Measurements from ENCODE around the gene RBBP5. TPM values are rescaled to one million over a fixed set of nuclear protein-coding genes. Genes with fewer than 3 reads are reported as not detected.
A peak's percentile ranks its signal among the peaks of the same experiment; 100 is the strongest.

The RBBP5 gene
- total RNA-seq, 1 donor from 2014 or later = 23.4 TPM

- DNase-seq (ENCODE audit: low read depth) (no peak), FAIRE-seq (no peak)
- no peak for TF ChIP-seq CTCF (IDR thresholded peaks at IDR 0.05; ENCODE audit: insufficient read depth, low read length, severe bottlenecking)
- H3K27me3 ChIP-seq (ENCODE audit: control insufficient read depth, insufficient read depth, low read length) = peaks cover 3% of the 10 kb centered on the region
- H3K36me3 ChIP-seq (ENCODE audit: control insufficient read depth, insufficient read depth, low read length) = no peaks in the 10 kb centered on the region
- no peak overlapping the region for H3K4me3 ChIP-seq (ENCODE audit: low read depth, low read length)
Observed at GRCh38 chr1:205068457-205069040, 53.2 kb downstream of the RBBP5 start.

- DNase-seq (ENCODE audit: low read depth) = no peak
- Histone ChIP-seq H3K36me3 (ENCODE audit: control insufficient read depth, insufficient read depth, low read length) (no peaks in the 10 kb centered on the region), H3K4me3 (ENCODE audit: low read depth, low read length) (no peak overlapping the region), H3K27me3 (ENCODE audit: control insufficient read depth, insufficient read depth, low read length) (peaks cover 3% of the 10 kb centered on the region)
- TF ChIP-seq CTCF (IDR thresholded peaks at IDR 0.05; ENCODE audit: insufficient read depth, low read length, severe bottlenecking) = no peak
- no peak for FAIRE-seq
Observed at GRCh38 chr1:205068001-205068400, 53.8 kb downstream of the RBBP5 start.

GRCh38 chr1:205067031-205067430 lies 54.7 kb downstream of the RBBP5 start:
- DNase-seq (ENCODE audit: low read depth) (no peak), FAIRE-seq (no peak)
- H3K4me3 ChIP-seq (ENCODE audit: low read depth, low read length) = no peak overlapping the region
- no peaks in the 10 kb centered on the region for H3K36me3 ChIP-seq (ENCODE audit: control insufficient read depth, insufficient read depth, low read length)
- TF ChIP-seq CTCF (IDR thresholded peaks at IDR 0.05; ENCODE audit: insufficient read depth, low read length, severe bottlenecking) = no peak
- H3K27me3 ChIP-seq (ENCODE audit: control insufficient read depth, insufficient read depth, low read length) = peaks cover 4% of the 10 kb centered on the region

GRCh38 chr1:205066141-205066818 lies 55.5 kb downstream of the RBBP5 start:
- DNase-seq (ENCODE audit: low read depth) (no peak), FAIRE-seq (no peak)
- Histone ChIP-seq H3K4me3 (ENCODE audit: low read depth, low read length) (no peak overlapping the region), H3K27me3 (ENCODE audit: control insufficient read depth, insufficient read depth, low read length) (peaks cover 4% of the 10 kb centered on the region), H3K36me3 (ENCODE audit: control insufficient read depth, insufficient read depth, low read length) (no peaks in the 10 kb centered on the region)
- TF ChIP-seq CTCF (IDR thresholded peaks at IDR 0.05; ENCODE audit: insufficient read depth, low read length, severe bottlenecking) = peak; percentile 41

GRCh38 chr1:205065666-205066065 lies 56.1 kb downstream of the RBBP5 start:
- H3K36me3 ChIP-seq (ENCODE audit: control insufficient read depth, insufficient read depth, low read length) = no peaks in the 10 kb centered on the region
- no peak for DNase-seq (ENCODE audit: low read depth)
- no peak for FAIRE-seq
- no peak for TF ChIP-seq CTCF (IDR thresholded peaks at IDR 0.05; ENCODE audit: insufficient read depth, low read length, severe bottlenecking)
- peaks cover 4% of the 10 kb centered on the region for H3K27me3 ChIP-seq (ENCODE audit: control insufficient read depth, insufficient read depth, low read length)
- H3K4me3 ChIP-seq (ENCODE audit: low read depth, low read length) = no peak overlapping the region

All from bronchial epithelial cell (primary cell).